Testis (tissue), 2 donors: ENCODE data around the gene EHMT1.

Source experiments
- CTCF ChIP-seq, 3 experiments: fragments of 450-650 bp in 2 of 3; fragments of 200-600 bp in 1 of 3; sonication (generic) in 1 of 3; IDR thresholded peaks; one replicate each; pipeline ENCODE4 v1.5.1; 2016 to 2019; ENCODE audit warnings: antibody characterized with exemption in 3 of 3, mild to moderate bottlenecking in 2 of 3, moderate library complexity in 1 of 3
- POLR2A ChIP-seq: fragments of 450-650 bp; IDR thresholded peaks from one replicate; pipeline ENCODE4 v1.6.1; 2017; ENCODE audit warnings: antibody characterized with exemption, mild to moderate bottlenecking, moderate library complexity

GRCh38 chr9:137685035-137685740 lies 66.4 kb downstream of the EHMT1 start:
- TF ChIP-seq CTCF (IDR thresholded peaks at IDR 0.05) (no peak), POLR2A (no peak)
